ENCODE results near the gene RBM38. TPM values are rescaled to one million over a fixed set of nuclear protein-coding genes. Genes with fewer than 3 reads are reported as not detected.
A peak's percentile ranks its signal among the peaks of the same experiment; 100 is the strongest.

Gene RBM38
- total RNA-seq, 2 experiments from 2014 or later = 60.9 to 62.8 TPM

DNA sequence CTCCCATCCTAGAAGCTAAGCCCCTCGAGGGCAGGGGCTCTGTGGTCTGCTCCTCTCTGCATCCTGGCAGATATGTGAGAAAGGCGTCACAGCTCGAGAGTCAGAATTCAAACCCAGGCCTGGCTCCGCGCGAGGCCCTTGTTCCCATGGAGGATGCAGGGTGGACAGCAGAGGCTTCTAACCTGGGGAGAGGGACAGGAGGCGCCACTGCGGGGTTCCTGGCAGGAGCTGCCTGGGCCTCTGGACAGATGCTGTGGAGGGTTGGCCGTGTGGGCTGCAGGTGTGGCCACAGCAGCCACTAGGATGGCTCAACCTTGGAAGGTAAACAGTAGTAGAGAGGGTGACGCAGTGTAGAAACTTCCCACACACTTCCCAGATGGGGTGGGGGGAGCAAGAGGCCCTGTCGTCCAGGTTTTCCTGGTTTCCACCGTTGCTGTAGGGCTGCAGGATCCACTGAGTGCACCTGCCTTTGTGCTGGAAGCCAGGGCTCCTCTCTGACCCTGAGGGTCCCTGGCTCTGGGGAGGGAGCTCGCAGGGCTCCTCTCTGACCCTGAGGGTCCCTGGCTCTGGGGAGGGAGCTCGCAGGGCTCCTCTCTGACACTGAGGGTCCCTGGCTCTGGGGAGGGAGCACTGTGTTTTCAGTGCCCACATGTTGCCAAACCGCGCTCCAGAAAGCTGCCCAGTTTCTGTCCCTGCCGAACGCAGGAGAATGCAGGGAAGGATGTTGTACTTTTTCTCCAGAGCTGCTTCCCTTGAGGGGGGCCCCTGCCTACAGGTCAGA lies 14.2 kb downstream of the RBM38 start:
- POLR2A ChIA-PET = interaction anchor here (6.4 kb wide), 1 partner anchor 13 kb away, joined by 32 read pairs; the partner anchor contains the start of gene RBM38
- no peaks in the 10 kb centered on the region for H3K9me3 Mint-ChIP-seq
- no peak overlapping the region for H3K4me3 Mint-ChIP-seq
- H3K4me1 Mint-ChIP-seq = peaks cover 18% of the 10 kb centered on the region
- H3K36me3 Mint-ChIP-seq = peaks cover 23% of the 10 kb centered on the region
- H3K27ac Mint-ChIP-seq = no peak overlapping the region
- ATAC-seq (ENCODE audit: low read depth) = no peak
- no peaks in the 10 kb centered on the region for H3K27me3 Mint-ChIP-seq
- no peak for DNase-seq

- no peaks in the 10 kb centered on the region for H3K27me3 Mint-ChIP-seq
- H3K36me3 Mint-ChIP-seq = peaks cover 14% of the 10 kb centered on the region
- H3K4me3 Mint-ChIP-seq = no peak overlapping the region
- no peaks in the 10 kb centered on the region for H3K9me3 Mint-ChIP-seq
- ATAC-seq (ENCODE audit: low read depth) = no peak
- H3K4me1 Mint-ChIP-seq = peaks cover 12% of the 10 kb centered on the region
- no peak overlapping the region for H3K27ac Mint-ChIP-seq
- POLR2A ChIA-PET = interaction anchor here (1.2 kb wide), 1 partner anchor 10 kb away, joined by 3 read pairs; no protein-coding TSS in a partner anchor
- no peak for DNase-seq
Observed at GRCh38 chr20:57407541-57407956, 16.4 kb downstream of the RBM38 start.

DNA sequence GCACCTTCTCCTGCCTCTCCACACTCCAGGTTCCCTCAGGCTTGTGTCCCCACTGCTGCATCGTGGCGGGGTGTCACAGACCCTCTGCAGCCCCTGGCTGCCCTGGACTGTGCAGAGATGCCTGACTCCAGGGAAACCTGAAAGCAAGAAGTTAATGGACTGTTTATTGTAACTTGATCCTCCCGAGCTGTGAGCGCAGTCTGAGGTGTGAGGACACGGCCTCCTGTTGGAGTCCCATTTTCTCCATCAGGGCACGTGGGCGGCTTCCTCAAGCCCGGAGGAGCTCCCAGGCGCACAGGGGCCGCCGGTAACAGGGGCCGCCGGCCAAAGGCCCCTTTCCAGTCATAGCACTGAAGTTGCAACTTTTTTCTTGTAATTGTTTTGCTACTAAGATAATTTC lies 16.9 kb downstream of the RBM38 start:
- Mint-ChIP-seq H3K36me3 (peaks cover 10% of the 10 kb centered on the region), H3K27ac (no peak overlapping the region), H3K4me1 (peaks cover 9% of the 10 kb centered on the region), H3K9me3 (no peaks in the 10 kb centered on the region), H3K27me3 (no peaks in the 10 kb centered on the region), H3K4me3 (no peak overlapping the region)
- POLR2A ChIA-PET = interaction anchor here (1.2 to 1.5 kb wide), 2 partner anchors 11 to 16 kb away, joined by 3 to 4 read pairs; no protein-coding TSS in a partner anchor
- ATAC-seq (ENCODE audit: low read depth) (no peak), DNase-seq (no peak)

DNA sequence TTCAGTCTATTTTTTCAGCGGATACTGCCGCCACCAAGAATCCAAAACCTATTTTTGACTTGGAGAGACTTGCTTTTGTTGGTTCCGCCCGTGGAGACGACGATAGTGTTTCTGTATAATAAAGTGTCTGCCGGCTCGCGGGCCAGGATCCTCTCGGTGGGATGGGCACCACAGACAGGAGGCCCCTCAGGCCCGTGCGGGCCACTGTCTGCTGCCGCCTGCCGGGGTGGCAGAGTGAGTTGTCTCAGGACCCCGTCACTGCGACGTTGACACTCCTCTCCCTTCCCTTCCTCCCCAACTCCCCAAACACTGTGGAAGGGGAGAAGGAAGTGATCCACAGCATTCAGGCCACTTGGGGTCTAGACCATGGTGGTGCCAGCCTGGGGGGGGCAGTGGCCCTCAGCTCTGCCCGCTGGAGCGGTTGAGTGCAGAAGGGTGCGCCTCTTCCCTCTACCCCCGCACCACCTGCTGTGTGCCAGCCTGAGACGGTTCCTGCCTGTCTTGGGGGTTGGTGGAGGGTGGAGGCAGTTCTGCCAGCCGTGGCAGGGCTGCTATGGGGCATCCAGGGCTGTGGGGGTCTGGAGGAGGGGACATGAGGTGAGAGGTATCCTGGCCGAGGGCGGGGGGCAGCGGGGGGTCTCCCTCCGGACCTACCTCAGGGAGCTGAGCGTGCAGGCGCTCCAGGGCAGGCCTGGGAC lies 17.5 kb downstream of the RBM38 start:
- no peak for DNase-seq
- POLR2A ChIA-PET = interaction anchor here (1.5 kb wide), 1 partner anchor 16 kb away, joined by 4 read pairs; no protein-coding TSS in a partner anchor
- no peak overlapping the region for H3K27ac Mint-ChIP-seq
- H3K36me3 Mint-ChIP-seq = peaks cover 6% of the 10 kb centered on the region
- no peak overlapping the region for H3K4me3 Mint-ChIP-seq
- no peaks in the 10 kb centered on the region for H3K9me3 Mint-ChIP-seq
- H3K27me3 Mint-ChIP-seq = no peaks in the 10 kb centered on the region
- no peak for ATAC-seq (ENCODE audit: low read depth)
- H3K4me1 Mint-ChIP-seq = peaks cover 9% of the 10 kb centered on the region

- no peak overlapping the region for H3K4me3 Mint-ChIP-seq
- POLR2A ChIA-PET = interaction anchor here (1.5 kb wide), 1 partner anchor 17 kb away, joined by 4 read pairs; no protein-coding TSS in a partner anchor
Observed at GRCh38 chr20:57409316-57409671, 18.1 kb downstream of the RBM38 start.

GRCh38 chr20:57409672-57410397 lies 18.6 kb downstream of the RBM38 start:
- peaks cover 4% of the 10 kb centered on the region for H3K36me3 Mint-ChIP-seq
- no peak overlapping the region for H3K4me3 Mint-ChIP-seq
- H3K27ac Mint-ChIP-seq = no peak overlapping the region
- H3K4me1 Mint-ChIP-seq = peaks cover 9% of the 10 kb centered on the region
- ATAC-seq (ENCODE audit: low read depth) (no peak), DNase-seq (no peak)
- H3K9me3 Mint-ChIP-seq = no peaks in the 10 kb centered on the region
- H3K27me3 Mint-ChIP-seq = no peaks in the 10 kb centered on the region
- POLR2A ChIA-PET = interaction anchor here (1.5 kb wide), 1 partner anchor 17 kb away, joined by 4 read pairs; no protein-coding TSS in a partner anchor

More at GRCh38 chr20:57409316-57409671, 18.1 kb downstream of the RBM38 start:
- H3K9me3 Mint-ChIP-seq = no peaks in the 10 kb centered on the region
- H3K27me3 Mint-ChIP-seq = no peaks in the 10 kb centered on the region
- peaks cover 9% of the 10 kb centered on the region for H3K4me1 Mint-ChIP-seq
- ATAC-seq (ENCODE audit: low read depth) (no peak), DNase-seq (no peak)
- H3K36me3 Mint-ChIP-seq = peaks cover 4% of the 10 kb centered on the region
- H3K27ac Mint-ChIP-seq = no peak overlapping the region

GRCh38 chr20:57410398-57410920 lies 19.3 kb downstream of the RBM38 start:
- no peaks in the 10 kb centered on the region for H3K9me3 Mint-ChIP-seq
- no peak overlapping the region for H3K4me3 Mint-ChIP-seq
- H3K27me3 Mint-ChIP-seq = no peaks in the 10 kb centered on the region
- H3K27ac Mint-ChIP-seq = no peak overlapping the region
- peaks cover 9% of the 10 kb centered on the region for H3K4me1 Mint-ChIP-seq
- no peak for DNase-seq
- no peak for ATAC-seq (ENCODE audit: low read depth)
- POLR2A ChIA-PET = no interaction called here
- peaks cover 4% of the 10 kb centered on the region for H3K36me3 Mint-ChIP-seq

- Mint-ChIP-seq H3K4me3 (no peak overlapping the region), H3K27me3 (no peaks in the 10 kb centered on the region), H3K4me1 (peaks cover 9% of the 10 kb centered on the region), H3K9me3 (no peaks in the 10 kb centered on the region), H3K36me3 (peaks cover 4% of the 10 kb centered on the region), H3K27ac (no peak overlapping the region)
- DNase-seq (no peak), ATAC-seq (ENCODE audit: low read depth) (no peak)
- POLR2A ChIA-PET = no interaction called here
Observed at GRCh38 chr20:57410924-57411323, 19.7 kb downstream of the RBM38 start.

DNA sequence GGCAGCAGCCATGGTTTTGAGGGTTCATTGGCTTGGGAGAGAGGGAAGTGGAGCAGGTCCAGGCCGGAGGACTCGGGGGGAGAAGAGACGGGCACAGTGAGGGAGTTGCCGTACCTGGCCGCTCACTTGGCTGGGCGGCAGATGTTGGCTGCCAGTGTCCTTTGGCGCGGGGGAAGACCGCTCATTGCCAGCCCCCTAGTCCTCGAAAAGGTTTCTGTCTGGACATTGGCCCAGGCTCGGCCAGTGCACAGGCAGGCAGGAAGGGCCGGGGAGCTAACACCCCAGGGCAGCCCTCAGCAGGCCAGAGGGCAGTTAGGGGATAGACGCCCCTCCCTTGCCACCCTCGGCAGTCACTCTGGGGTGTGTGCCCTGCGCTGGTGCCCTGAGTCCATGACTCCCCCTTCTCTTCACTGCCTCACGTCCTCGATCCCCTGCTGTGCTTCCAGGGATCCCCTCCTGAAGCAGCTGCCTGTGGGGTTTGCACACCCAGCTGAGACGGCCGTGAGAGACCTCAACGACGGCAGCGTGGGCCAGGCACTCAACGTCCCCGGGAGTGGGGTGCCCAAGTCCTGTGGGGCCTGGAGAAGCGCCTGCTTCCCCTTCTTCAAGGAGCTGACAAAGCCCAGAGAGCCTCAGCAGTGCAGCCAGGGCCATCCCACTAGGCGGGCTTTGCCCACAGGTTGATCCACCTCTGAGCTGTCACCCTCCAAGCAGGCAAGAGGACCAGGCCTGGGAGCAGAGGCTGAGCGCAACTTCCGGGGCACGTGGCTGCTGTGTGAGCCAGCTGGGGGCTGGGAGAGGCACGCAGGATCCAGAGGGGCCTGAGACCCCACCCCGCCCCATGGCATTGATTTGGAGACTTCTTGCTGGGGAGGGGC lies 20.4 kb downstream of the RBM38 start:
- H3K9me3 Mint-ChIP-seq = no peaks in the 10 kb centered on the region
- ATAC-seq (ENCODE audit: low read depth) = no peak

GRCh38 chr20:57412347-57413029 lies 21.3 kb downstream of the RBM38 start:
- peaks cover 4% of the 10 kb centered on the region for H3K36me3 Mint-ChIP-seq
- H3K27ac Mint-ChIP-seq = no peak overlapping the region
- H3K4me1 Mint-ChIP-seq = peaks cover 12% of the 10 kb centered on the region
- H3K27me3 Mint-ChIP-seq = peaks cover 4% of the 10 kb centered on the region
- no peaks in the 10 kb centered on the region for H3K9me3 Mint-ChIP-seq
- POLR2A ChIA-PET = interaction anchor here (0.8 to 1.9 kb wide), 4 partner anchors 10 to 21 kb away, joined by 3 to 15 read pairs (median 5); no protein-coding TSS in a partner anchor
- ATAC-seq (ENCODE audit: low read depth) (peak; percentile 40), DNase-seq (no peak)
- H3K4me3 Mint-ChIP-seq = no peak overlapping the region

More for the DNA sequence above, 20.4 kb downstream of the RBM38 start:
- H3K36me3 Mint-ChIP-seq = peaks cover 4% of the 10 kb centered on the region
- no peaks in the 10 kb centered on the region for H3K27me3 Mint-ChIP-seq
- H3K4me1 Mint-ChIP-seq = peaks cover 9% of the 10 kb centered on the region
- no peak overlapping the region for H3K27ac Mint-ChIP-seq
- POLR2A ChIA-PET = interaction anchor here (1.9 kb wide), 1 partner anchor 9 kb away, joined by 15 read pairs; no protein-coding TSS in a partner anchor
- H3K4me3 Mint-ChIP-seq = no peak overlapping the region
- DNase-seq = no peak

DNA sequence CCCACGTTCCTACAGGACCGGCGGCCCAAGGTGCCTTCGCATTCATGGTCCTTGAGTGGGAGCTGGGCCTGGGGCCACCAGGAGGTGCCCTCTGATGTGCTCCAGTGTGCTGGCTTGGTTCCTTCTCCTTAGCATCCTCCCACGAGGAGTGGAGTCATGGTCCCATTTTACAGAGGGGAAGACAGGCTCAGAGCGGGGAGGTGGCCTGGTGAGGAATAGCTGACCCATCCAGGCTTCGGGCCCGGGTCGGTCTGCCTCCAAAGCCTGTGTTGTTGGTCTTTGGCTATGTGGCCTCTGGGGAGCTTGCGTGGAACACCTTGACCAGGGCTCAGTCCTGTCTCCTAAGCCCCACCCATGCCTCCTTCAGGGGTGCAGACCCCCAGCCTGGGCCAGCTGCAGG lies 22.8 kb downstream of the RBM38 start:
- H3K9me3 Mint-ChIP-seq = no peaks in the 10 kb centered on the region
- H3K27me3 Mint-ChIP-seq = peaks cover 4% of the 10 kb centered on the region
- H3K4me3 Mint-ChIP-seq = no peak overlapping the region
- POLR2A ChIA-PET = interaction anchor here (1.0 to 1.7 kb wide), 3 partner anchors 12 to 19 kb away, joined by 3 to 6 read pairs (median 4); no protein-coding TSS in a partner anchor
- peaks cover 12% of the 10 kb centered on the region for H3K4me1 Mint-ChIP-seq
- H3K36me3 Mint-ChIP-seq = peaks cover 3% of the 10 kb centered on the region
- ATAC-seq (ENCODE audit: low read depth) (no peak), DNase-seq (no peak)
- no peak overlapping the region for H3K27ac Mint-ChIP-seq

Measured in activated naive CD8-positive, alpha-beta T cell treated with anti-CD3 and anti-CD28 coated beads, Interleukin-2, amount 10 ng/mL, durations not matched to agents 7 days and 5 days (primary cell).